ENCODE results near the gene PLEKHM2. TPM values are rescaled to one million over a fixed set of nuclear protein-coding genes. Genes with fewer than 3 reads are reported as not detected.

Gene PLEKHM2
- total RNA-seq, 1 experiment from 2014 or later, result 33.3 TPM

DNA sequence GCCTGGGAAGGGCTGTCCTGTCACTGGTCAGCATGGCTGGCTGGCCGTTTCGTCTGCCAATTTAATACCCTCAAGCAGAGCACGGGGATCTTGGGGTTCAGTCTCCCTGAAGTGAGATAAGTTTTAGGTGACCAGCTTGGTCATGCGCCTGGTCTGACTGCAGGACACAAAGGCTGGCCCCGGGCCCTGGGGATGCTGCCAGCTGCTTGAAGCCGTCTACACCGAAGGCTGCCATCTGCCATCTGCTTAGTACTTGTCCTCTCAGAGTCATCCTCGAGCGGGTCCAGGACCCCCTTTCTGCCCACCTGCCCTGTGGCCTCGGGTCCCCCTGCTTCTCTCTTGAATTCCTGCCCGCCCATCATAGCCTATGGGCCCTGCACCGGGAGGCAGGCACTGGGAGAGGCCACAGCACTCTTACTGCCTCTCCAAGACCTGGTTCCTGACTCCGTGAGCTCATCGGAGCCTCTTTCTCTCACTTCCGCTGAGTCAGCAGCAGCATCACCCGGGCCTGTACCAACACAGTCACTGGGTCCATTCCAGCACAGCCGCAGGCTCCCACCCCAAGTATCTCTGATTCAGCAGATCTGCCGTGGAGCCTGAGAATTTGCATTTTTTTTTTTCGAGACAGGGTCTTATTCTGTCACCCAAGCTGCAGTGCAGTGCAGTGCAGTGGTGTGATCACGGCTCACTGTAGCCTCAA, 81.5 kb downstream of the PLEKHM2 start:
- TF ChIP-seq, protein P1, sequence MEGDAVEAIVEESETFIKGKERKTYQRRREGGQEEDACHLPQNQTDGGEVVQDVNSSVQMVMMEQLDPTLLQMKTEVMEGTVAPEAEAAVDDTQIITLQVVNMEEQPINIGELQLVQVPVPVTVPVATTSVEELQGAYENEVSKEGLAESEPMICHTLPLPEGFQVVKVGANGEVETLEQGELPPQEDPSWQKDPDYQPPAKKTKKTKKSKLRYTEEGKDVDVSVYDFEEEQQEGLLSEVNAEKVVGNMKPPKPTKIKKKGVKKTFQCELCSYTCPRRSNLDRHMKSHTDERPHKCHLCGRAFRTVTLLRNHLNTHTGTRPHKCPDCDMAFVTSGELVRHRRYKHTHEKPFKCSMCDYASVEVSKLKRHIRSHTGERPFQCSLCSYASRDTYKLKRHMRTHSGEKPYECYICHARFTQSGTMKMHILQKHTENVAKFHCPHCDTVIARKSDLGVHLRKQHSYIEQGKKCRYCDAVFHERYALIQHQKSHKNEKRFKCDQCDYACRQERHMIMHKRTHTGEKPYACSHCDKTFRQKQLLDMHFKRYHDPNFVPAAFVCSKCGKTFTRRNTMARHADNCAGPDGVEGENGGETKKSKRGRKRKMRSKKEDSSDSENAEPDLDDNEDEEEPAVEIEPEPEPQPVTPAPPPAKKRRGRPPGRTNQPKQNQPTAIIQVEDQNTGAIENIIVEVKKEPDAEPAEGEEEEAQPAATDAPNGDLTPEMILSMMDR (IDR thresholded peaks at IDR 0.05; ENCODE audit: insufficient read depth in 1 of 2, low read depth in 1 of 2, low read length in 1 of 2, severe bottlenecking in 1 of 2, unreplicated experiment in 1 of 2), result no peak
- peaks cover 12% of the 10 kb centered on the region for H3K36me3 Mint-ChIP-seq (ENCODE audit: insufficient read depth, unreplicated experiment)
- no peaks in the 10 kb centered on the region for H3K27me3 Mint-ChIP-seq (ENCODE audit: insufficient read depth, unreplicated experiment)
- ChIA-PET POLR2A (no interaction called here), CTCF (interaction anchor here (0.6 to 0.7 kb wide), 2 partner anchors 50 to 162 kb away, joined by 3 read pairs; no protein-coding TSS in a partner anchor)
- peaks cover 35% of the 10 kb centered on the region for H3K4me1 Mint-ChIP-seq (ENCODE audit: low read depth, unreplicated experiment)
- no peak overlapping the region for H3K4me3 Mint-ChIP-seq (ENCODE audit: unreplicated experiment)
- DNase-seq, result no peak
- Histone ChIP-seq H3K27me3 (replicated peaks; ENCODE audit: control insufficient read depth, insufficient read depth, low read length) (no peaks in the 10 kb centered on the region), H3K9me3 (no peaks in the 10 kb centered on the region), H3K36me3 (ENCODE audit: control insufficient read depth, insufficient read depth, low read length) (no peaks in the 10 kb centered on the region), H3K4me3 (ENCODE audit: low read depth, low read length) (no peak overlapping the region), H3K4me1 (peaks cover 25% of the 10 kb centered on the region)
- intact Hi-C loops (cut with micrococcal nuclease; ENCODE audit: unreplicated experiment), result no loop called here
- H3K27ac Mint-ChIP-seq (ENCODE audit: unreplicated experiment), result no peak overlapping the region
- H3K9me3 Mint-ChIP-seq (ENCODE audit: unreplicated experiment), result no peaks in the 10 kb centered on the region
- no TSS peak for BruUV-seq (replicated peaks)

DNA sequence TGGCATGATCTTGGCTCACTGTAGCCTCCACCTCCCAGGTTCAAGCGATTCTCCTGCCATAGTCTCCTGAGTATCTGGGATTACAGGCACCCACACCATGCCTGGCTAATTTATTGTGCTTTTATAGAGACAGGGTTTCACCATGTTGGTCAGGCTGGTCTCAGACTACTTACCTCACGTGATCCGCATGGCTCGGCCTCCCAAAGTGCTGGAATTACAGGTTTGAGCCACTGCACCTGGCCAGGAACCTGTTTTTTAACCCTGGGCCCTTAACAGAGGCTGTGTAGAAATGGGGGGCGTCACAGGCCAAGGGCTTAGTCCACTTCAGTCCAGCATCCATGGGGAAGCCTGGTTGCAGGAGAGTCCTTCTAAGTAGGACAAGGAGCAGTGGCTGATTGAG, 83.8 kb downstream of the PLEKHM2 start:
- no peak for DNase-seq
- Mint-ChIP-seq H3K4me3 (ENCODE audit: unreplicated experiment) (no peak overlapping the region), H3K27me3 (ENCODE audit: insufficient read depth, unreplicated experiment) (no peaks in the 10 kb centered on the region), H3K4me1 (ENCODE audit: low read depth, unreplicated experiment) (peaks cover 23% of the 10 kb centered on the region), H3K9me3 (ENCODE audit: unreplicated experiment) (no peaks in the 10 kb centered on the region), H3K36me3 (ENCODE audit: insufficient read depth, unreplicated experiment) (peaks cover 12% of the 10 kb centered on the region), H3K27ac (ENCODE audit: unreplicated experiment) (no peak overlapping the region)
- Histone ChIP-seq H3K4me3 (ENCODE audit: low read depth, low read length) (no peak overlapping the region), H3K27me3 (replicated peaks; ENCODE audit: control insufficient read depth, insufficient read depth, low read length) (no peaks in the 10 kb centered on the region), H3K36me3 (ENCODE audit: control insufficient read depth, insufficient read depth, low read length) (no peaks in the 10 kb centered on the region), H3K4me1 (peaks cover 14% of the 10 kb centered on the region), H3K9me3 (no peaks in the 10 kb centered on the region)
- ChIA-PET CTCF (interaction anchor here (0.7 kb wide), 1 partner anchor 48 kb away, joined by 8 read pairs; no protein-coding TSS in a partner anchor), POLR2A (no interaction called here)
- intact Hi-C loops (cut with micrococcal nuclease; ENCODE audit: unreplicated experiment), result no loop called here
- TF ChIP-seq, protein P1 (IDR thresholded peaks at IDR 0.05; ENCODE audit: insufficient read depth in 1 of 2, low read depth in 1 of 2, low read length in 1 of 2, severe bottlenecking in 1 of 2, unreplicated experiment in 1 of 2), result no peak
- BruUV-seq (replicated peaks), result no TSS peak

DNA sequence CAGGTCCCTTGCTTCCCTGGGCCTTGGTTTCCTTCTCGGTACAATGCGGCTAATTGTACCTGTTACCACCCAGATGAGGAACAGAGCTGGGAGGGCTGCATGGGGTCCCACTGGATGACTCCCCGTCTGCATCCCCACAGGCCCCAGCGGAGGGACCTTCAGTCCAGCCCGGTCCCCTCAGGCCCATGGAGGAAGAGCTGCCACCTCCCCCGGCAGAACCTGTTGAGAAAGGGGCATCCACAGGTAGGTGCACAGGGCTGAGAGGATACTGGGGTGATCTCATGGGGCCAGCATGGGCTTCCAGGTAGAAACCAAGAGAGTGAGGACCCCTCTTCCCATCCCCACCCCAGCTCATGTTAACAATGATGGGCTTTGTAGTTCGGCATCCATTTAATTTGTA, 84.3 kb downstream of the PLEKHM2 start:
- no peaks in the 10 kb centered on the region for H3K36me3 ChIP-seq (ENCODE audit: control insufficient read depth, insufficient read depth, low read length)
- POLR2A ChIA-PET, result no interaction called here

More for the DNA sequence above, 84.3 kb downstream of the PLEKHM2 start:
- no peaks in the 10 kb centered on the region for H3K9me3 Mint-ChIP-seq (ENCODE audit: unreplicated experiment)
- intact Hi-C loops (cut with micrococcal nuclease; ENCODE audit: unreplicated experiment), result no loop called here
- H3K4me1 ChIP-seq, result peaks cover 14% of the 10 kb centered on the region
- no peaks in the 10 kb centered on the region for H3K9me3 ChIP-seq
- TF ChIP-seq, protein P1 (IDR thresholded peaks at IDR 0.05; ENCODE audit: insufficient read depth in 1 of 2, low read depth in 1 of 2, low read length in 1 of 2, severe bottlenecking in 1 of 2, unreplicated experiment in 1 of 2), result no peak
- peaks cover 12% of the 10 kb centered on the region for H3K36me3 Mint-ChIP-seq (ENCODE audit: insufficient read depth, unreplicated experiment)
- H3K4me1 Mint-ChIP-seq (ENCODE audit: low read depth, unreplicated experiment), result peaks cover 22% of the 10 kb centered on the region
- H3K27me3 ChIP-seq (replicated peaks; ENCODE audit: control insufficient read depth, insufficient read depth, low read length), result no peaks in the 10 kb centered on the region
- H3K27me3 Mint-ChIP-seq (ENCODE audit: insufficient read depth, unreplicated experiment), result no peaks in the 10 kb centered on the region
- no TSS peak for BruUV-seq (replicated peaks)
- CTCF ChIA-PET, result no interaction called here
- H3K4me3 ChIP-seq (ENCODE audit: low read depth, low read length), result no peak overlapping the region
- no peak overlapping the region for H3K27ac Mint-ChIP-seq (ENCODE audit: unreplicated experiment)
- DNase-seq, result no peak
- no peak overlapping the region for H3K4me3 Mint-ChIP-seq (ENCODE audit: unreplicated experiment)

Measured in Caco-2 (cell line).